Glomerular visceral epithelial cell (primary cell): ENCODE results near the gene ARSH.
"Not testable (repeated sequence)": the region's sequence is repeated elsewhere in the genome, so short reads cannot be mapped to it uniquely, and the experiment has no call there.

Experiments used
- DNase-seq: peaks from one replicate; pipeline ENCODE4 v3.0.0-alpha.2; 2016; ENCODE audit errors: extremely low spot score

Gene ARSH

GRCh38 chrX:3006495-3006894 lies at the start of gene ARSH:
Gene ARSH, plus strand, starts transcription at chrX:3006546. Its CDS starts 67 bp downstream, at chrX:3006613.
- no peak for DNase-seq

- no peak for DNase-seq
Observed at GRCh38 chrX:2958199-2958598, 48.1 kb upstream of the ARSH start.

- no peak for DNase-seq
Observed at GRCh38 chrX:2960861-2961515, 45.4 kb upstream of the ARSH start.

GRCh38 chrX:2962381-2962780 lies 44.0 kb upstream of the ARSH start:
- DNase-seq, result no peak

- not testable (repeated sequence) for DNase-seq
Observed at GRCh38 chrX:2963449-2963848, 42.9 kb upstream of the ARSH start.

- peak; percentile 61 for DNase-seq
Observed at GRCh38 chrX:2963992-2964794, 42.2 kb upstream of the ARSH start.

GRCh38 chrX:2965965-2966364 lies 40.4 kb upstream of the ARSH start:
- DNase-seq, result peak; percentile 15

GRCh38 chrX:2967012-2967411 lies 39.3 kb upstream of the ARSH start:
- no peak for DNase-seq

- no peak for DNase-seq
Observed at GRCh38 chrX:2967584-2967983, 38.8 kb upstream of the ARSH start.

- no peak for DNase-seq
Observed at GRCh38 chrX:2967998-2968909, 38.1 kb upstream of the ARSH start.

- DNase-seq, result no peak
Observed at GRCh38 chrX:2969021-2969420, 37.3 kb upstream of the ARSH start.

- DNase-seq, result no peak
Observed at GRCh38 chrX:2972391-2972790, 34.0 kb upstream of the ARSH start.

GRCh38 chrX:2974961-2975360 lies 31.4 kb upstream of the ARSH start:
- no peak for DNase-seq

GRCh38 chrX:2978639-2979038 lies 27.7 kb upstream of the ARSH start:
- DNase-seq, result not testable (repeated sequence)

- no peak for DNase-seq
Observed at GRCh38 chrX:2984342-2984741, 22.0 kb upstream of the ARSH start.

GRCh38 chrX:2989565-2989964 lies 16.8 kb upstream of the ARSH start:
- DNase-seq, result no peak

- DNase-seq, result no peak
Observed at GRCh38 chrX:3010532-3010931, 4.2 kb downstream of the ARSH start.

GRCh38 chrX:3017492-3017891 lies 11.1 kb downstream of the ARSH start:
- no peak for DNase-seq

GRCh38 chrX:3024176-3024575 lies 17.8 kb downstream of the ARSH start:
- DNase-seq, result no peak

- no peak for DNase-seq
Observed at GRCh38 chrX:3026074-3026815, 19.9 kb downstream of the ARSH start.

GRCh38 chrX:3029129-3029528 lies 22.8 kb downstream of the ARSH start:
- DNase-seq, result no peak

- no peak for DNase-seq
Observed at GRCh38 chrX:3037218-3037617, 30.9 kb downstream of the ARSH start.
